Activated CD4-positive, alpha-beta T cell treated with anti-CD3 and anti-CD28 coated beads, Interleukin-2, amount 10 ng/mL, durations not matched to agents 7 days and 5 days (primary cell): Measurements from ENCODE around the gene AOPEP. TPM values are rescaled to one million over a fixed set of nuclear protein-coding genes. Genes with fewer than 3 reads are reported as not detected.

Source experiments
- CTCF ChIA-PET: fragments of 350-600 bp; sonication (Branson Sonifier 250); formaldehyde crosslinking; loops from one replicate; lab custom pipeline; 2021; ENCODE audit warnings: antibody characterized with exemption; lab: Charles Lee
- POLR2A ChIA-PET: fragments of 350-600 bp; sonication (Branson Sonifier 250); formaldehyde crosslinking; loops from one replicate; lab custom pipeline; 2021; ENCODE audit warnings: antibody characterized with exemption; lab: Charles Lee
- DNase-seq: peaks from one replicate; pipeline ENCODE4 v3.0.0-alpha.2; 2020
- H3K27ac Mint-ChIP-seq: one replicate; pipeline ENCODE4 v1.8.0; 2021; ENCODE audit warnings: mild to moderate bottlenecking, moderate library complexity, mixed read lengths
- H3K27me3 Mint-ChIP-seq: one replicate; pipeline ENCODE4 v1.8.0; 2021; ENCODE audit warnings: mixed read lengths
- H3K36me3 Mint-ChIP-seq: one replicate; pipeline ENCODE4 v1.8.0; 2021; ENCODE audit warnings: low read depth, mixed read lengths
- H3K4me1 Mint-ChIP-seq: one replicate; pipeline ENCODE4 v1.8.0; 2021; ENCODE audit warnings: mixed read lengths
- H3K4me3 Mint-ChIP-seq: one replicate; pipeline ENCODE4 v1.8.0; 2021; ENCODE audit warnings: mild to moderate bottlenecking, moderate library complexity, mixed read lengths
- H3K9me3 Mint-ChIP-seq: one replicate; pipeline ENCODE4 v1.8.0; 2021; ENCODE audit warnings: mixed read lengths
- total RNA-seq, 2 experiments: library from RNA; stranded (reverse); gene quantifications; one replicate each; pipeline ENCODE4 v1.2.3, GENCODE V29; 2021

The AOPEP gene
- total RNA-seq, 2 experiments from 2014 or later: 9.7 to 10.7 TPM

DNA sequence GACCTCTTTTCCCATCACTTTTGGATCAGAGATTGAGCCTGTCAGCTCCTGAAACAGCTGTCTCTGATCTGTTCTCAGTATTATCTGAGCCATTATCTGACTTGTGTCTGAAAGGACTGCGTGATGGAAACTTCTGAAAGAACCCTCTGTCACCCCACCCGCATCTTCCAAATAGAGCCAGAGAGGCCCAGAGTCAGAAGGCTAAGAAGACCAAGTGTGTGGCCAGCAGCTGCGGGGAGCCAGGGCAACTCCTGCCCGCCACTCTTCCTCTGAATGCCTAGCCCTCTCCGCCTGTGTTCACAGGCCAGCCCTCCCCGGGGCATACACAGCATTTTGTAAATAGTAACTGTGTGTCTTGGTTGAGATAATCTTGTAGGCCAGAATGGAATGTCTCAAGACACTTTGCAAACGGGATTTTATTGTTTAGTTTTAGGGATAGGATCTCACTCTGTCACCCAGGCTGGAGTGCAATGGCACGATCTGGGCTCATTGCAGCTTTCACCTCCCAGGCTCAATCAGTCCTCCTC is 92.7 kb downstream of the AOPEP start:
- Mint-ChIP-seq H3K9me3 (no peaks in the 10 kb centered on the region), H3K27me3 (no peaks in the 10 kb centered on the region), H3K36me3 (no peaks in the 10 kb centered on the region), H3K27ac (no peak overlapping the region), H3K4me1 (peaks cover 10% of the 10 kb centered on the region), H3K4me3 (no peak overlapping the region)
- ChIA-PET POLR2A (no interaction called here), CTCF (no interaction called here)
- DNase-seq: no peak

GRCh38 chr9:94821098-94821887 is 94.8 kb downstream of the AOPEP start:
- no peaks in the 10 kb centered on the region for H3K36me3 Mint-ChIP-seq
- DNase-seq: no peak
- no peak overlapping the region for H3K4me3 Mint-ChIP-seq
- no peaks in the 10 kb centered on the region for H3K27me3 Mint-ChIP-seq
- H3K27ac Mint-ChIP-seq: no peak overlapping the region
- peaks cover 10% of the 10 kb centered on the region for H3K4me1 Mint-ChIP-seq
- no peaks in the 10 kb centered on the region for H3K9me3 Mint-ChIP-seq
- POLR2A ChIA-PET: no interaction called here
- CTCF ChIA-PET: interaction anchor here (1.5 to 1.9 kb wide), 2 partner anchors 14 to 20 kb away, joined by 3 to 5 read pairs; no protein-coding TSS in a partner anchor

- H3K9me3 Mint-ChIP-seq: no peaks in the 10 kb centered on the region
- ChIA-PET CTCF (interaction anchor here (0.6 to 2.0 kb wide), 5 partner anchors 12 to 35 kb away, joined by 3 to 6 read pairs (median 5); no protein-coding TSS in a partner anchor), POLR2A (no interaction called here)
- no peaks in the 10 kb centered on the region for H3K27me3 Mint-ChIP-seq
- no peak for DNase-seq
- H3K27ac Mint-ChIP-seq: no peak overlapping the region
- H3K36me3 Mint-ChIP-seq: no peaks in the 10 kb centered on the region
- H3K4me3 Mint-ChIP-seq: no peak overlapping the region
- peaks cover 10% of the 10 kb centered on the region for H3K4me1 Mint-ChIP-seq
Observed at GRCh38 chr9:94822273-94822672, 95.8 kb downstream of the AOPEP start.

DNA sequence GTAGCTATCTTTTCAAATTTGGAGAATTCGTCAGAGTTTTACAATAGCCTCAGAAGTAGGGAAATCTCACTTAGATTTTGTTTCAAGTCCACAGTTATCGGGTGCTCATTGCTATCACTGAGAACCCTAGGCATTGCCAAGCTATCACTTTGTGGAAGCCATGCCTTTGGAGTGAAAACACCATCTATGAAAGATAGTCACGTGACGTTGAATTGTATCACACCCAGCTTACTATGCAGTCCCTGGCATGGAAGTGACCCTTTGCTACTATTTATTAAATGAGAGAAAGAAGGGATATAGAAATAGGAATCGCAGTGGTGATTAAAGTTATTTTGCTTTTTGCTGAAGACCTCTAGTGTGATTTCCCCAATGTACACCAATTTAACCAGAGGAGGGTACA is 97.2 kb downstream of the AOPEP start:
- H3K27me3 Mint-ChIP-seq: no peaks in the 10 kb centered on the region
- H3K4me1 Mint-ChIP-seq: peaks cover 10% of the 10 kb centered on the region
- H3K27ac Mint-ChIP-seq: no peak overlapping the region
- peaks cover 2% of the 10 kb centered on the region for H3K36me3 Mint-ChIP-seq
- no peaks in the 10 kb centered on the region for H3K9me3 Mint-ChIP-seq
- no peak for DNase-seq
- ChIA-PET POLR2A (no interaction called here), CTCF (interaction anchor here (1.4 to 2.0 kb wide), 2 partner anchors 11 to 19 kb away, joined by 6 read pairs; no protein-coding TSS in a partner anchor)
- H3K4me3 Mint-ChIP-seq: no peak overlapping the region

DNA sequence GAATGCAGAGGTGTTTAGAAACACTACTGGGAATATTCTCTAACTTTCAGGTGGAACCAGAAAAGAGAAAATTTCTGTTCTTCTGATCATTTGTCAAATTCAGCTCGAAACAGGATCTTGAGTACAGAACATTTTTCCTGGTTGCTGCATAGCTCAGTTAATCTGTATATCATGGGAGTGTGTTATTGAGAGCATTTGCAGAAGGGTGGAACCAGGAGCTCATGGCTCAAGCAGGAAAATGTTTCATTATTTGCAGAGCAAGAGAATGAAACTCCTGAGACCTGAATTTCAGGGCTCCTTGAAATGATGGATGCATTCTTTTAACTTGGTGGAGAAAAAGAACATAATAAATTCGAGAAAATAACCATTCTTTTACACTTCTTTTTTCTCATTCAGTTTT is 97.9 kb downstream of the AOPEP start:
- Mint-ChIP-seq H3K4me1 (peaks cover 10% of the 10 kb centered on the region), H3K36me3 (peaks cover 2% of the 10 kb centered on the region), H3K27me3 (no peaks in the 10 kb centered on the region), H3K4me3 (no peak overlapping the region), H3K27ac (no peak overlapping the region), H3K9me3 (no peaks in the 10 kb centered on the region)
- ChIA-PET CTCF (interaction anchor here (1.3 kb wide), 1 partner anchor 10 kb away, joined by 4 read pairs; no protein-coding TSS in a partner anchor), POLR2A (no interaction called here)
- DNase-seq: no peak

- Mint-ChIP-seq H3K4me3 (no peak overlapping the region), H3K27me3 (no peaks in the 10 kb centered on the region), H3K27ac (no peak overlapping the region), H3K36me3 (peaks cover 2% of the 10 kb centered on the region), H3K4me1 (peaks cover 10% of the 10 kb centered on the region), H3K9me3 (no peaks in the 10 kb centered on the region)
- POLR2A ChIA-PET: no interaction called here
- CTCF ChIA-PET: interaction anchor here (0.6 to 1.3 kb wide), 3 partner anchors 10 to 687 kb away, joined by 3 to 4 read pairs (median 3); no protein-coding TSS in a partner anchor
- no peak for DNase-seq
Observed at GRCh38 chr9:94824913-94825610, 98.6 kb downstream of the AOPEP start.

GRCh38 chr9:94825611-94825958 is 99.1 kb downstream of the AOPEP start:
- Mint-ChIP-seq H3K27ac (no peak overlapping the region), H3K9me3 (no peaks in the 10 kb centered on the region), H3K27me3 (no peaks in the 10 kb centered on the region), H3K4me3 (no peak overlapping the region), H3K4me1 (peaks cover 10% of the 10 kb centered on the region), H3K36me3 (peaks cover 3% of the 10 kb centered on the region)
- ChIA-PET CTCF (interaction anchor here (0.6 to 1.5 kb wide), 4 partner anchors 9 to 688 kb away, joined by 3 to 4 read pairs (median 4); no protein-coding TSS in a partner anchor), POLR2A (no interaction called here)
- DNase-seq: no peak

DNA sequence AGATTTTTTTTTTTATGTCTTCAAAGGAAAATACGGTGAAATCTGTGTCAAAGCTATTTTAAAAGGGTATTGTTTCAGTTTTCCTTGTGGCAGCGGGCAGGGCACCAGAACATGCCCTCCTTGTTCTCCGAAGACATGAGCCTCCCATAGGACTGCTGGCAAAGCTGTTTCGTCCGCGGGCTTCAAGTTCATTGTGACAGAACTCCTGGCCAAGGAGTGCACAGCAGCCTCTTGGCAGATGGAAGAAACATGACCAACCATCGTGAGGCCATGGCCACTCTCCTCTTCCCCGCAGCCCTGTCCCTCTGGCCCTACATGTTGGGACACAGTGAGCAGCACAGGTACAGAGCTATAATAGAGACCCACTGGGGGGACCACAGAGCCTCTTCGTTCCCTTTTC is 99.5 kb downstream of the AOPEP start:
- CTCF ChIA-PET: interaction anchor here (0.6 to 1.5 kb wide), 4 partner anchors 33 to 688 kb away, joined by 3 to 4 read pairs (median 3); no protein-coding TSS in a partner anchor
- no peaks in the 10 kb centered on the region for H3K27me3 Mint-ChIP-seq
- H3K27ac Mint-ChIP-seq: no peak overlapping the region
- POLR2A ChIA-PET: no interaction called here
- H3K9me3 Mint-ChIP-seq: no peaks in the 10 kb centered on the region
- no peak for DNase-seq
- peaks cover 8% of the 10 kb centered on the region for H3K4me1 Mint-ChIP-seq
- no peak overlapping the region for H3K4me3 Mint-ChIP-seq
- H3K36me3 Mint-ChIP-seq: peaks cover 8% of the 10 kb centered on the region

DNA sequence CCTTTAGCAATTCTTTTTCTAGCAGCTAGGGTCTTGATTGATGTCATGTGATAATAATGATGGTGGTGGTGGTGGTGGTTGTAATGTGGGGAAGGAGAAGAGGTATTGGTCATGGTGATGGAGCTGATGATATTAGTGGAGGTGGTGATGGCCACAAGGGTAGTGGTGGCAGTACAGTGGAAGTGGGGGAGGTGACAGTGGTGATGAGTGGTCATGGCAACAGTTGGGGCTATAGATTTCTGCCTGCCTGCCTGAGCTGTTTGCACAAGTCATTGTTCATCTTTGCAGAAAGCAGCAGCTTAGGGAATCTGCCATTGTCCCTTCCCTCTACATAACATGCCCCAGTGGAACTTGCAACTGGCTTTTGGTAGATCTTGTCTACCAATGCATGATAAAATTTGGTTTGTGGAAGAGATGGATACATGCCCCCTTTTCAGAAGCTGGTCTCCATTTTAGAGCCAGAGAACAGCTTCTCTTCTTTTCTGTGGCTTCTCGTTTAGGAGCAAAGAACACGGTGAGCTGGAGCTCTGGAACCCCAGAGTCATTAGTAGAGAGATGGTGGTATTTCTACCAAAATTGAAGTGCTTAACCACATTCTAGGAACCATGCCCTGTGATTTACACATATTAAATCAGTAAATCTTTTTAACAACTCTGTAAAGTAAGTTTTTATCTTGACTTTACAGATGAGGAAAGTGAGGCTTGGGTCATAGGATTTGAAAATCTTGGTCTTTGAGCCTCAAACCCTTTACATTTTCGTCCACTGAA is 100.3 kb downstream of the AOPEP start:
- H3K27me3 Mint-ChIP-seq: no peaks in the 10 kb centered on the region
- CTCF ChIA-PET: interaction anchor here (0.9 to 1.5 kb wide), 2 partner anchors 32 to 71 kb away, joined by 3 to 4 read pairs; no protein-coding TSS in a partner anchor
- no peak overlapping the region for H3K27ac Mint-ChIP-seq
- no peak for DNase-seq
- POLR2A ChIA-PET: interaction anchor here (0.6 kb wide), 1 partner anchor 45 kb away, joined by 3 read pairs; no protein-coding TSS in a partner anchor
- H3K4me3 Mint-ChIP-seq: no peak overlapping the region
- H3K9me3 Mint-ChIP-seq: no peaks in the 10 kb centered on the region
- peaks cover 9% of the 10 kb centered on the region for H3K36me3 Mint-ChIP-seq
- H3K4me1 Mint-ChIP-seq: peaks cover 2% of the 10 kb centered on the region

- Mint-ChIP-seq H3K9me3 (no peaks in the 10 kb centered on the region), H3K27me3 (no peaks in the 10 kb centered on the region), H3K36me3 (peaks cover 10% of the 10 kb centered on the region), H3K27ac (no peak overlapping the region), H3K4me3 (no peak overlapping the region), H3K4me1 (no peaks in the 10 kb centered on the region)
- DNase-seq: no peak
- CTCF ChIA-PET: interaction anchor here (0.6 kb wide), 1 partner anchor 209 kb away, joined by 3 read pairs; no protein-coding TSS in a partner anchor
- POLR2A ChIA-PET: interaction anchor here (0.6 kb wide), 1 partner anchor 44 kb away, joined by 3 read pairs; no protein-coding TSS in a partner anchor
Observed at GRCh38 chr9:94827584-94828304, 101.2 kb downstream of the AOPEP start.

DNA sequence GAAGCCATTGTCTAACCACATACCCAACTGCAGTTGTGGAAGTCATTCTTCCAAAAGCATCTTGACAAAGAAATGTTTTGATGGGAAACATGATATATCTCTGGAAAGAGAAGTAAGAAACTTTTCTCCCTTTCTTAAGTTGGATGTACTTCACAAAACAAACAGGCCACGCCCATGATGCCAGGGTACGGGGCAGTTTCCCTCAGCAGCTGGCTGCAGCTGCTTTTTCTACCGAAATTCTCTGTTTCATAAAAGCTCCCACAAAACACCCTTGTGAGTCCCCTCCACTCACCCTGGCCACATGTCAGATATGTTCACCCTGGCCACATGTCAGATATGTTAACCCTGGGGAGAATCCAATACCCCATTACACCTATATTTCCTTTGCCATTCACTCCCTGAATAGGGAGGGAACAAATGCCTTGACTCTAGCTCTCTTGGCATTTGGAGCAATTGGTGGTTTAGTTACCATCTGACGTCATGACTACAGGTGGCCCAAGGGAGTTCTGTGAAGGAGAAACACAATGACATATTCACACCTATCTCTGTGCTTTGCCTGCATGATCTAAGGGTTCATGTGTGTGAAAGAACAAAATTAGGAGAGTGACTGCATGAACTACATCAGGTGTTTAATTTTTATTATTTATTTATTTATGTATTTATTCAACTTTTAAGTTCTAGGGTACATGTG is 103.0 kb downstream of the AOPEP start:
- Mint-ChIP-seq H3K4me3 (no peak overlapping the region), H3K4me1 (no peaks in the 10 kb centered on the region), H3K27me3 (no peaks in the 10 kb centered on the region), H3K27ac (no peak overlapping the region), H3K9me3 (no peaks in the 10 kb centered on the region), H3K36me3 (peaks cover 10% of the 10 kb centered on the region)
- no peak for DNase-seq
- ChIA-PET POLR2A (no interaction called here), CTCF (no interaction called here)
